DMS53 treated with DMSO at 0.1 percent for 48 hours (cell line): ENCODE measurements around the gene PLEKHA5.

ENCODE experiments used
- DNase-seq: peaks from one replicate; lab custom pipeline; 2025; ENCODE audit not compliant: unreplicated experiment; lab: John Stamatoyannopoulos, UW

Gene PLEKHA5

GRCh38 chr12:19200261-19200660 lies 70.7 kb downstream of the PLEKHA5 start:
- no peak for DNase-seq

- DNase-seq = no peak
Measured at GRCh38 chr12:19201661-19202060, 72.1 kb downstream of the PLEKHA5 start.

GRCh38 chr12:19203013-19203412 lies 73.5 kb downstream of the PLEKHA5 start:
- DNase-seq = no peak

GRCh38 chr12:19203539-19204506 lies 74.3 kb downstream of the PLEKHA5 start:
- no peak for DNase-seq

GRCh38 chr12:19205120-19205519 lies 75.6 kb downstream of the PLEKHA5 start:
- DNase-seq = no peak

- DNase-seq = no peak
Measured at GRCh38 chr12:19206493-19207077, 77.1 kb downstream of the PLEKHA5 start.

GRCh38 chr12:19208456-19208855 lies 78.9 kb downstream of the PLEKHA5 start:
- DNase-seq = no peak

- no peak for DNase-seq
Measured at GRCh38 chr12:19209661-19210060, 80.1 kb downstream of the PLEKHA5 start.

- no peak for DNase-seq
Measured at GRCh38 chr12:19211802-19212201, 82.3 kb downstream of the PLEKHA5 start.

GRCh38 chr12:19212245-19212644 lies 82.7 kb downstream of the PLEKHA5 start:
- DNase-seq = no peak

- DNase-seq = no peak
Measured at GRCh38 chr12:19214020-19214419, 84.5 kb downstream of the PLEKHA5 start.

- DNase-seq = no peak
Measured at GRCh38 chr12:19215115-19215514, 85.6 kb downstream of the PLEKHA5 start.

GRCh38 chr12:19217446-19217845 lies 87.9 kb downstream of the PLEKHA5 start:
- DNase-seq = no peak

GRCh38 chr12:19220205-19220604 lies 90.7 kb downstream of the PLEKHA5 start:
- no peak for DNase-seq

GRCh38 chr12:19220852-19221466 lies 91.4 kb downstream of the PLEKHA5 start:
- no peak for DNase-seq

GRCh38 chr12:19222558-19222957 lies 93.0 kb downstream of the PLEKHA5 start:
- no peak for DNase-seq

GRCh38 chr12:19223018-19223417 lies 93.5 kb downstream of the PLEKHA5 start:
- DNase-seq = peak; percentile 8

GRCh38 chr12:19223695-19224094 lies 94.2 kb downstream of the PLEKHA5 start:
- no peak for DNase-seq

GRCh38 chr12:19224746-19225145 lies 95.2 kb downstream of the PLEKHA5 start:
- no peak for DNase-seq

GRCh38 chr12:19227190-19227879 lies 97.8 kb downstream of the PLEKHA5 start:
- DNase-seq = no peak

GRCh38 chr12:19227880-19228210 lies 98.3 kb downstream of the PLEKHA5 start:
- DNase-seq = no peak
